ENCODE results near the gene IL3RA. TPM values are rescaled to one million over a fixed set of nuclear protein-coding genes. Genes with fewer than 3 reads are reported as not detected.

The IL3RA gene
- total RNA-seq, 1 experiment from 2014 or later = not detected

- no peak for DNase-seq (ENCODE audit: unreplicated experiment)
Observed at GRCh38 chrX:1430451-1430850, 93.9 kb downstream of the IL3RA start.

More at GRCh38 chrX:1430451-1430850, 93.9 kb downstream of the IL3RA start:
- ChIA-PET CTCF (no interaction called here), POLR2A (no interaction called here)
- no peaks in the 10 kb centered on the region for H3K4me1 Mint-ChIP-seq (ENCODE audit: insufficient read depth, unreplicated experiment)
- no peak overlapping the region for H3K4me3 Mint-ChIP-seq (ENCODE audit: unreplicated experiment)
- H3K27ac Mint-ChIP-seq (ENCODE audit: low read depth, unreplicated experiment) = no peak overlapping the region
- intact Hi-C loops (cut with micrococcal nuclease) = no loop called here
- peaks cover 36% of the 10 kb centered on the region for H3K36me3 Mint-ChIP-seq (ENCODE audit: insufficient read depth, unreplicated experiment)
- no peak for TF ChIP-seq CTCF (IDR thresholded peaks at IDR 0.05; ENCODE audit: unreplicated experiment)
- no TSS peak for BruUV-seq (replicated peaks)
- H3K27me3 Mint-ChIP-seq (ENCODE audit: insufficient read depth, unreplicated experiment) = no peaks in the 10 kb centered on the region
- H3K9me3 Mint-ChIP-seq (ENCODE audit: unreplicated experiment) = no peaks in the 10 kb centered on the region

Small RNA genes lying within 50 kb of the gene (microRNA-seq; reads per million reads assigned to microRNA genes)
- not detected for gene MIR3690

Other genes with a start within 250 kb of the IL3RA start
- gene CRLF2, start 124.1 kb upstream of the IL3RA start, total RNA-seq (2022) = not detected in 2 replicates
- gene CSF2RA, start 68.0 kb upstream of the IL3RA start, total RNA-seq (2022) = not detected in 2 replicates
- 319 and 463 TPM in 2 replicates for gene SLC25A6, start 55.3 kb downstream of the IL3RA start, total RNA-seq (2022)
- 16.5 and 20.6 TPM in 2 replicates for gene ASMTL, start 116.1 kb downstream of the IL3RA start, total RNA-seq (2022)
- gene P2RY8, start 200.4 kb downstream of the IL3RA start, total RNA-seq (2022) = not detected in 2 replicates